SIG-M5 treated with dmso at 0.1 percent for 504 hours (cell line): Measurements from ENCODE around the gene SETBP1.

Experiments
- DNase-seq: peaks from one replicate; lab custom pipeline; 2025; ENCODE audit not compliant: unreplicated experiment; lab: John Stamatoyannopoulos, UW

SETBP1 gene

GRCh38 chr18:44811572-44812125, 131.0 kb downstream of the SETBP1 start:
- DNase-seq = no peak

- no peak for DNase-seq
Observed at GRCh38 chr18:44812426-44812825, 131.7 kb downstream of the SETBP1 start.

GRCh38 chr18:44813586-44813985, 132.9 kb downstream of the SETBP1 start:
- DNase-seq = no peak

GRCh38 chr18:44815108-44815507, 134.4 kb downstream of the SETBP1 start:
- no peak for DNase-seq

- no peak for DNase-seq
Observed at GRCh38 chr18:44816050-44816449, 135.4 kb downstream of the SETBP1 start.

GRCh38 chr18:44816477-44816876, 135.8 kb downstream of the SETBP1 start:
- DNase-seq = no peak

- DNase-seq = no peak
Observed at GRCh38 chr18:44817831-44818473, 137.3 kb downstream of the SETBP1 start.

- DNase-seq = no peak
Observed at GRCh38 chr18:44818668-44819403, 138.1 kb downstream of the SETBP1 start.

GRCh38 chr18:44819944-44820510, 139.3 kb downstream of the SETBP1 start:
- no peak for DNase-seq

GRCh38 chr18:44821924-44822323, 141.2 kb downstream of the SETBP1 start:
- DNase-seq = no peak

GRCh38 chr18:44823286-44823685, 142.6 kb downstream of the SETBP1 start:
- no peak for DNase-seq

GRCh38 chr18:44823782-44824181, 143.1 kb downstream of the SETBP1 start:
- DNase-seq = no peak

- no peak for DNase-seq
Observed at GRCh38 chr18:44824884-44825283, 144.2 kb downstream of the SETBP1 start.

- DNase-seq = no peak
Observed at GRCh38 chr18:44826418-44827259, 146.0 kb downstream of the SETBP1 start.

- no peak for DNase-seq
Observed at GRCh38 chr18:44828080-44828479, 147.4 kb downstream of the SETBP1 start.

GRCh38 chr18:44830581-44830980, 149.9 kb downstream of the SETBP1 start:
- no peak for DNase-seq

GRCh38 chr18:44833786-44834185, 153.1 kb downstream of the SETBP1 start:
- DNase-seq = no peak

GRCh38 chr18:44834867-44835469, 154.3 kb downstream of the SETBP1 start:
- no peak for DNase-seq

- DNase-seq = no peak
Observed at GRCh38 chr18:44835703-44836102, 155.0 kb downstream of the SETBP1 start.

GRCh38 chr18:44836263-44836662, 155.6 kb downstream of the SETBP1 start:
- no peak for DNase-seq
